HepG2 (cell line): ENCODE measurements around the gene RECK. TPM values are rescaled to one million over a fixed set of nuclear protein-coding genes. Genes with fewer than 3 reads are reported as not detected.
A peak's percentile ranks its signal among the peaks of the same experiment; 100 is the strongest.

Source experiments
- ASH2L ChIP-seq: fragments of 300-600, 200-600 bp; sonication (generic); IDR thresholded peaks from 2 replicates; pipeline ENCODE4 v1.7.0; 2017; ENCODE audit warnings: low read depth, mild to moderate bottlenecking, moderate library complexity, mixed read lengths, low read length; ENCODE audit not compliant: insufficient read length
- ATF2 ChIP-seq: sonication (generic); formaldehyde crosslinking; IDR thresholded peaks from 2 replicates; pipeline ENCODE4 v1.4.0; 2020; ENCODE audit warnings: missing genetic modification reagents
- ERF ChIP-seq: IDR thresholded peaks from 2 replicates; pipeline ENCODE4 v1.6.1; 2018; ENCODE audit warnings: missing biosample characterization, missing genetic modification reagents
- GRHL1 ChIP-seq: sonication (generic); formaldehyde crosslinking; conservative IDR thresholded peaks from 2 replicates; pipeline ENCODE4 v1.8.0; 2022; ENCODE audit warnings: missing genetic modification reagents
- HNRNPK ChIP-seq: fragments of 200-400 bp; formaldehyde crosslinking; IDR thresholded peaks from 2 replicates; pipeline ENCODE4 v1.6.1; 2018; ENCODE audit warnings: low read length, low read depth, moderate library complexity, mild to moderate bottlenecking; ENCODE audit not compliant: poor library complexity, severe bottlenecking
- RAD21 ChIP-seq: fragments of 450-650 bp; formaldehyde crosslinking; IDR thresholded peaks from 2 replicates; pipeline ENCODE4 v1.5.0; 2020; ENCODE audit warnings: mild to moderate bottlenecking
- THAP9 ChIP-seq: sonication (generic); formaldehyde crosslinking; IDR thresholded peaks from 2 replicates; pipeline ENCODE4; 2020; ENCODE audit warnings: missing genetic modification reagents, mild to moderate bottlenecking, borderline replicate concordance
- YEATS2 ChIP-seq: sonication (generic); formaldehyde crosslinking; IDR thresholded peaks from 2 replicates; pipeline ENCODE4 v1.4.0; 2020; ENCODE audit warnings: missing genetic modification reagents, borderline replicate concordance
- YY1 ChIP-seq: IDR thresholded peaks from 2 replicates; pipeline ENCODE4 v1.6.1; 2011; ENCODE audit warnings: low read length, low read depth, moderate library complexity, mild to moderate bottlenecking; ENCODE audit not compliant: insufficient read depth, insufficient replicate concordance
- ZMYM4 ChIP-seq: sonication (generic); formaldehyde crosslinking; IDR thresholded peaks from 2 replicates; pipeline ENCODE4 v1.8.1; 2023; ENCODE audit warnings: mild to moderate bottlenecking, missing genetic modification reagents
- ZNF232 ChIP-seq: sonication (generic); formaldehyde crosslinking; IDR thresholded peaks from 2 replicates; pipeline ENCODE4 v1.4.0; 2020; ENCODE audit warnings: missing genetic modification reagents, borderline replicate concordance
- ZNF296 ChIP-seq: sonication (generic); formaldehyde crosslinking; conservative IDR thresholded peaks from 2 replicates; pipeline ENCODE4 v1.5.0; 2020; ENCODE audit warnings: mild to moderate bottlenecking, missing genetic modification reagents
- ZNF607 ChIP-seq: sonication (generic); formaldehyde crosslinking; IDR thresholded peaks from 2 replicates; pipeline ENCODE4 v1.5.1; 2020; ENCODE audit warnings: missing genetic modification reagents, mild to moderate bottlenecking, borderline replicate concordance
- ZNF644 ChIP-seq: IDR thresholded peaks from 2 replicates; pipeline ENCODE4 v1.6.1; 2016; ENCODE audit warnings: low read depth
- ZNF761 ChIP-seq: sonication (generic); formaldehyde crosslinking; conservative IDR thresholded peaks from 2 replicates; pipeline ENCODE4 v1.4.0; 2020; ENCODE audit warnings: mild to moderate bottlenecking, missing genetic modification reagents
- ZNF850 ChIP-seq: sonication (generic); formaldehyde crosslinking; conservative IDR thresholded peaks from 2 replicates; pipeline ENCODE4 v1.9.0; 2021; ENCODE audit warnings: mild to moderate bottlenecking, missing genetic modification reagents
- ZSCAN5A ChIP-seq: sonication (generic); formaldehyde crosslinking; IDR thresholded peaks from 2 replicates; pipeline ENCODE4 v1.8.0; 2022; ENCODE audit warnings: mild to moderate bottlenecking, missing genetic modification reagents, borderline replicate concordance
- polyA plus RNA-seq, 8 experiments: library from polyadenylated mRNA; depleted of rRNA in 3 of 8; stranded (reverse) in 7 of 8; unstranded in 1 of 8; fragments of >200 nt; fragmentation: Illumina TruSeq in 4 of 8; extraction: Trizol in 4 of 8; gene quantifications; 2 replicates each; pipeline versions ENCODE4 v1.2.1 to v1.2.3, GENCODE V29; 2011 to 2016; ENCODE audit warnings: low read depth in 4 of 8, missing spikeins in 1 of 8, mixed read lengths in 1 of 8; ENCODE audit not compliant: insufficient read depth in 1 of 8
- total RNA-seq, 5 experiments: library from RNA; depleted of rRNA; stranded (reverse); fragments of >200 nt; fragmentation: Illumina TruSeq; extraction: Trizol; gene quantifications; 2 replicates each; pipeline ENCODE4 v1.2.3, GENCODE V29; 2016; ENCODE audit warnings: low read depth in 1 of 5
- TF ChIP-seq, protein P1 (sequence below): IDR thresholded peaks from 2 replicates; pipeline ENCODE4 v1.6.1; 2016; ENCODE audit warnings: low read depth

The RECK gene
- total and polyA plus RNA-seq, 2 of the 13 experiments (the other 11 are each of a cell fraction or from before 2014, with no cell fraction given) = 3.1 to 4.8 TPM

DNA sequence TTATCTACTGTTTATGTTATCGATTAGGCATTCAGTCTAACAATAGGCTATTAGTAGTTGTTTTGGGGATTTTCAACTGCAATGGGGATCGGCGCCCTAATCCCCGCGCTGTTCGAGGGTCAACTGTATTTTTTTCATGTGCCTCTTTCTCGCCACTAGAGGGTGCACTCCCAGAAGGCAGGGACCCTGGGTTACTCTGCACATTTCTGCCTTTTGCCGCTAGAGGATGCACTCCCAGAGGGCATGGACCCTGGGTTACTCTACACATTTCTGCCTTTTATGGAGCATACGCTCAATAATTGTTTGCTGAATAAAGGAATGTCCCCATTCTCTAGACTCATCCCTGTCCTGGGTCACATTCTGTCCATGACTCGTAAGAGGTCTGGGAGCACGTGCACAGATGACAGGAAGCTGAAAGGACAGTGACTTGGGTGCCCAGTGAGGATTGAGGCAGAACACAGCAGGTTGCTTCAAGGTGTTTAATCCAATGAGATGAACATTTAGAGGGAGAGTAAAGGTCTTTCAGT lies 27.9 kb upstream of the RECK start (continued):
- TF ChIP-seq THAP9 (CRISPR knock-in tag) (no peak), ERF (CRISPR knock-in tag) (0 out of 2 replicates have a peak, but pooled peaks have one; percentile 30), ZNF607 (CRISPR knock-in tag) (no peak), GRHL1 (CRISPR knock-in tag) (no peak), YY1 (peak; percentile 32), ZNF232 (CRISPR knock-in tag) (no peak), HNRNPK (no peak), ZNF644 (CRISPR knock-in tag) (0 out of 2 replicates have a peak, but pooled peaks have one; percentile 14), ZMYM4 (CRISPR knock-in tag) (peak; percentile 56; the same call in 1 of the 2 replicates), ZNF761 (CRISPR knock-in tag) (no peak), ZSCAN5A (no peak), ASH2L (peak; percentile 23), ZNF296 (no peak), ATF2 (peak; percentile 32; the same call in 1 of the 2 replicates), YEATS2 (CRISPR knock-in tag) (peak; percentile 40; the same call in 1 of the 2 replicates), ZNF850 (CRISPR knock-in tag) (no peak), RAD21 (CRISPR knock-in tag) (peak; percentile 73)
- TF ChIP-seq, protein P1, sequence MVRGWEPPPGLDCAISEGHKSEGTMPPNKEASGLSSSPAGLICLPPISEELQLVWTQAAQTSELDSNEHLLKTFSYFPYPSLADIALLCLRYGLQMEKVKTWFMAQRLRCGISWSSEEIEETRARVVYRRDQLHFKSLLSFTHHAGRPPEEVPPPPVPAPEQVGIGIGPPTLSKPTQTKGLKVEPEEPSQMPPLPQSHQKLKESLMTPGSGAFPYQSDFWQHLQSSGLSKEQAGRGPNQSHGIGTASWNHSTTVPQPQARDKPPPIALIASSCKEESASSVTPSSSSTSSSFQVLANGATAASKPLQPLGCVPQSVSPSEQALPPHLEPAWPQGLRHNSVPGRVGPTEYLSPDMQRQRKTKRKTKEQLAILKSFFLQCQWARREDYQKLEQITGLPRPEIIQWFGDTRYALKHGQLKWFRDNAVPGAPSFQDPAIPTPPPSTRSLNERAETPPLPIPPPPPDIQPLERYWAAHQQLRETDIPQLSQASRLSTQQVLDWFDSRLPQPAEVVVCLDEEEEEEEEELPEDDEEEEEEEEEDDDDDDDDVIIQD (CRISPR knock-in tag) = 0 out of 2 replicates have a peak, but pooled peaks have one; percentile 15
